ENCODE data around the gene SIPA1L3. TPM values are rescaled to one million over a fixed set of nuclear protein-coding genes. Genes with fewer than 3 reads are reported as not detected.

Gene SIPA1L3
- total RNA-seq, 1 experiment from 2014 or later = 125 TPM

DNA sequence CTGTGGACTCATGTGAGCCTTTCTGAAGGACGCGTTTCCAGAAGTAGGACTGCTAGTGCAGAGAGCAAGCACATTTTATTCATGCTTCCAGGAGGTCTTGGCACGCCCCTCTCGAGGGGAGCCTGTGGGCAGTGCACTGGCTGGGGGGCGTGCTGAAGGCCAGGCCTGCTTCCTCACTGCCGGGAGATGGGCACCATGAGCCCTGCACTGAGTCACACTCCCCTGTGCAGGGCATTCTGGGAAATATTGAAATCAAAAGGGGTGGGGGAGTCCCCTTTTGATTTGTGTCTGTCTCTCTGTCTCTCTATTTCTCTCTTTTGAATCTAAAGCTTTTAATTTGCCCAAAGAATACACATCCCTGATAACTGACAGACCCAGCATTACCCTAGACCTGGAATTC, 283.1 kb downstream of the SIPA1L3 start:
- Mint-ChIP-seq H3K9me3 (ENCODE audit: unreplicated experiment) (no peaks in the 10 kb centered on the region), H3K36me3 (ENCODE audit: insufficient read depth, unreplicated experiment) (peaks cover 74% of the 10 kb centered on the region), H3K27me3 (ENCODE audit: insufficient read depth, unreplicated experiment) (no peaks in the 10 kb centered on the region), H3K4me1 (ENCODE audit: low read depth, unreplicated experiment) (no peaks in the 10 kb centered on the region), H3K27ac (ENCODE audit: unreplicated experiment) (no peak overlapping the region), H3K4me3 (ENCODE audit: unreplicated experiment) (no peak overlapping the region)
- ChIA-PET CTCF (interaction anchor here (0.7 kb wide), 1 partner anchor 342 kb away, joined by 3 read pairs; no protein-coding TSS in a partner anchor), POLR2A (no interaction called here)
- H3K27me3 ChIP-seq (replicated peaks; ENCODE audit: control insufficient read depth, insufficient read depth, low read length) = no peaks in the 10 kb centered on the region
- H3K36me3 ChIP-seq (ENCODE audit: control insufficient read depth, insufficient read depth, low read length) = peaks cover 3% of the 10 kb centered on the region; the same call in 1 of the 2 replicates
- H3K4me1 ChIP-seq = no peaks in the 10 kb centered on the region
- TF ChIP-seq, protein P1, sequence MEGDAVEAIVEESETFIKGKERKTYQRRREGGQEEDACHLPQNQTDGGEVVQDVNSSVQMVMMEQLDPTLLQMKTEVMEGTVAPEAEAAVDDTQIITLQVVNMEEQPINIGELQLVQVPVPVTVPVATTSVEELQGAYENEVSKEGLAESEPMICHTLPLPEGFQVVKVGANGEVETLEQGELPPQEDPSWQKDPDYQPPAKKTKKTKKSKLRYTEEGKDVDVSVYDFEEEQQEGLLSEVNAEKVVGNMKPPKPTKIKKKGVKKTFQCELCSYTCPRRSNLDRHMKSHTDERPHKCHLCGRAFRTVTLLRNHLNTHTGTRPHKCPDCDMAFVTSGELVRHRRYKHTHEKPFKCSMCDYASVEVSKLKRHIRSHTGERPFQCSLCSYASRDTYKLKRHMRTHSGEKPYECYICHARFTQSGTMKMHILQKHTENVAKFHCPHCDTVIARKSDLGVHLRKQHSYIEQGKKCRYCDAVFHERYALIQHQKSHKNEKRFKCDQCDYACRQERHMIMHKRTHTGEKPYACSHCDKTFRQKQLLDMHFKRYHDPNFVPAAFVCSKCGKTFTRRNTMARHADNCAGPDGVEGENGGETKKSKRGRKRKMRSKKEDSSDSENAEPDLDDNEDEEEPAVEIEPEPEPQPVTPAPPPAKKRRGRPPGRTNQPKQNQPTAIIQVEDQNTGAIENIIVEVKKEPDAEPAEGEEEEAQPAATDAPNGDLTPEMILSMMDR (IDR thresholded peaks at IDR 0.05; ENCODE audit: insufficient read depth in 1 of 2, low read depth in 1 of 2, low read length in 1 of 2, severe bottlenecking in 1 of 2, unreplicated experiment in 1 of 2) = no peak
- no peaks in the 10 kb centered on the region for H3K9me3 ChIP-seq
- intact Hi-C loops (cut with micrococcal nuclease; ENCODE audit: unreplicated experiment) = no loop called here
- H3K4me3 ChIP-seq (ENCODE audit: low read depth, low read length) = no peak overlapping the region
- no TSS peak for BruUV-seq (replicated peaks)
- no peak for DNase-seq

GRCh38 chr19:38190793-38191192, 283.8 kb downstream of the SIPA1L3 start:
- no peaks in the 10 kb centered on the region for H3K27me3 Mint-ChIP-seq (ENCODE audit: insufficient read depth, unreplicated experiment)
- H3K27me3 ChIP-seq (replicated peaks; ENCODE audit: control insufficient read depth, insufficient read depth, low read length) = no peaks in the 10 kb centered on the region
- H3K36me3 ChIP-seq (ENCODE audit: control insufficient read depth, insufficient read depth, low read length) = peaks cover 3% of the 10 kb centered on the region
- no peak overlapping the region for H3K27ac Mint-ChIP-seq (ENCODE audit: unreplicated experiment)
- ChIA-PET POLR2A (no interaction called here), CTCF (interaction anchor here (0.7 kb wide), 1 partner anchor 297 kb away, joined by 3 read pairs; no protein-coding TSS in a partner anchor)
- no peaks in the 10 kb centered on the region for H3K4me1 Mint-ChIP-seq (ENCODE audit: low read depth, unreplicated experiment)
- H3K9me3 ChIP-seq = no peaks in the 10 kb centered on the region
- no peak overlapping the region for H3K4me3 ChIP-seq (ENCODE audit: low read depth, low read length)
- peaks cover 74% of the 10 kb centered on the region for H3K36me3 Mint-ChIP-seq (ENCODE audit: insufficient read depth, unreplicated experiment)
- no peaks in the 10 kb centered on the region for H3K4me1 ChIP-seq
- H3K4me3 Mint-ChIP-seq (ENCODE audit: unreplicated experiment) = no peak overlapping the region
- H3K9me3 Mint-ChIP-seq (ENCODE audit: unreplicated experiment) = no peaks in the 10 kb centered on the region
- no peak for DNase-seq
- intact Hi-C loops (cut with micrococcal nuclease; ENCODE audit: unreplicated experiment) = no loop called here
- TF ChIP-seq, protein P1 (IDR thresholded peaks at IDR 0.05; ENCODE audit: insufficient read depth in 1 of 2, low read depth in 1 of 2, low read length in 1 of 2, severe bottlenecking in 1 of 2, unreplicated experiment in 1 of 2) = no peak
- no TSS peak for BruUV-seq (replicated peaks)

DNA sequence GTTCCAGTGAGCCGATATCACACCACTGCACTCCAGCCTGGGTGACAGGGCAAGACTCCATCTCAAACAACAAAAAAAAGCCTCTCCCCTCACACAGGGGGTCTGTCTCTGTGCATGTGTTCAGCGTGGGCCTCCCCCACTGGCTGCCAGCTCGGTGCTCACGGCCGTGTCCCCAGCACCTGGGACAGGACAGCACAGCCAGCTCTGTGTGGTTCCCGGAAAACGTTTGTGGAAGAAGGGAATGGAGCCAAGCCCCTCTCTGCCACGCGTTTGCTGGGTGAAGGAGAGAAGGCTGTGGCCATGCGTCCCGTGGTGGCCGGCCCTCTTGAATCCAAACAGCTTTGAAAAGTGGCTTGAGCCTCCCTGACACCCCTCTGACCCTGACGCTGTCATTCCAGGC, 284.7 kb downstream of the SIPA1L3 start:
- DNase-seq = no peak
- TF ChIP-seq, protein P1 (IDR thresholded peaks at IDR 0.05; ENCODE audit: insufficient read depth in 1 of 2, low read depth in 1 of 2, low read length in 1 of 2, severe bottlenecking in 1 of 2, unreplicated experiment in 1 of 2) = no peak
- no TSS peak for BruUV-seq (replicated peaks)
- ChIA-PET POLR2A (no interaction called here), CTCF (no interaction called here)
- Mint-ChIP-seq H3K4me1 (ENCODE audit: low read depth, unreplicated experiment) (no peaks in the 10 kb centered on the region), H3K36me3 (ENCODE audit: insufficient read depth, unreplicated experiment) (peaks cover 77% of the 10 kb centered on the region), H3K4me3 (ENCODE audit: unreplicated experiment) (no peak overlapping the region), H3K27ac (ENCODE audit: unreplicated experiment) (no peak overlapping the region), H3K9me3 (ENCODE audit: unreplicated experiment) (no peaks in the 10 kb centered on the region), H3K27me3 (ENCODE audit: insufficient read depth, unreplicated experiment) (no peaks in the 10 kb centered on the region)
- H3K27me3 ChIP-seq (replicated peaks; ENCODE audit: control insufficient read depth, insufficient read depth, low read length) = no peaks in the 10 kb centered on the region
- no peaks in the 10 kb centered on the region for H3K4me1 ChIP-seq
- H3K9me3 ChIP-seq = no peaks in the 10 kb centered on the region
- H3K36me3 ChIP-seq (ENCODE audit: control insufficient read depth, insufficient read depth, low read length) = peaks cover 8% of the 10 kb centered on the region
- H3K4me3 ChIP-seq (ENCODE audit: low read depth, low read length) = no peak overlapping the region
- intact Hi-C loops (cut with micrococcal nuclease; ENCODE audit: unreplicated experiment) = no loop called here
